T-helper 2 cell (primary cell): ENCODE data around the gene NMT2.
A peak's percentile ranks its signal among the peaks of the same experiment; 100 is the strongest.

Source experiments
- DNase-seq, 5 experiments: peaks; one replicate each; pipeline versions ENCODE4 v3.0.0 to v3.0.0-alpha.2; 2012 to 2022

Gene NMT2

GRCh38 chr10:15091418-15091817, 77.1 kb downstream of the NMT2 start:
- no peak for DNase-seq

GRCh38 chr10:15088428-15089261, 79.8 kb downstream of the NMT2 start, which contains the start of gene ACBD7:
Gene ACBD7, minus strand, starts transcription at chr10:15088776. Its CDS starts 48 bp downstream, at chr10:15088728.
- DNase-seq, result peak; percentile 68 to 89 (median 73)

DNA sequence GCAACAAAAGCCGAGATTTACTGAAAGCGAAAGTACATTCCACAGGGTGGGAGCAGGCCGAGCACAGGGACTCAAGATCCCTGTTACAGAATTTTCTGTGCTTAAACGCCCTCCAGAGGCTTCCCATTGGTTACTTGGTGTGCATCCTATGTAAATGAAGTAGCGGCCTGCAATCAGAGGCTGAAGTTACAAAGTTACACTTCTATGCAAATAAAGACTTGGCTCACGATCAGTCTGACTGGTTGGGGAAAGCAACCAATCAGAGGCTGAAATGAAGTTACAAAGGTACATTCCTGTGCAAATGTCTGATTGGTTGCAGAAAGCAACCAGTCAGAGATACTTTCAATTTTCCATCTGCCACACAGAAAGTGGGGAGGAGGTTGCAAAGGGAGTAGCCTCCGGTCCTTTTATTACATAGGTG, 84.0 kb downstream of the NMT2 start:
- peak in 2 of 5 experiments; percentile 9 to 84 for DNase-seq

- DNase-seq, result no peak
Observed at GRCh38 chr10:15083674-15084501, 84.6 kb downstream of the NMT2 start.

DNA sequence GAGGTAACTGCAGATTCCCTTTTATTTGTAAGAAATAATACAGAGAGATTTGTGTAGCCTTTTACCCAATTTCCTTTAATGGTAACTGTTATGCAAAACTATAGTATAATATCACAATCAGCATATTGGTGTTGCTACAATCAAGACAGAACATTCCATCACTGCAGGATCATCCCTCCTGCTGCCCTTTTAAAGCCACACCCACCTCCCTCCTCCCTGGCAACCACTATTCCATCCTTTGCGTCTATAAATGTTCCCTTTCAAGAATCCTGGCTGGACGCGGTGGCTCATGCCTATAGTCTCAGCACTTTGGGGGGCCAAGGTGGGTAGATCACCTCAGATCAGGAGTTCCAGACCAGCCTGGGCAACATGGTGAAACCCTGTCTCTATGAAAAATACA, 93.1 kb downstream of the NMT2 start:
- DNase-seq, result no peak

DNA sequence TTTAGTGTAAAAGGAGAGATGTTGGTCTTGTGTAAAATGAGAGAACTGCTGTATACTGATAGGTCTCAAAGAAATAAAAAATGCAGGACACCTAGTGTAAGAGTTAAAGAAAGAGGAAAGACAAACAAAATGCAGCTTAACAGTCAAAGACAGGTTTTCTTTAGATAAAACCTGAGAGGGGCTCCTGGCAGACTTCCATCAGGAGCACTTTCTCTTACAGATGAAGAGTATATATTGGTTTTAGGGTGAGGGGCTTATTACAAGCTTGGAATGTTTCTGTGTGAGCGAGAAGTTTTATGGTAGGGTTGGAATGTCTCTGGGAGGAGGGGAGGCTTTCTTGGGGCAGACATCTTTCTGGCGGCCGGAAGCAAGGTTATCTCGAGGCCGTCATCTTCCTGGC, 96.1 kb downstream of the NMT2 start:
- no peak for DNase-seq

GRCh38 chr10:15069230-15069629, 99.3 kb downstream of the NMT2 start:
- DNase-seq, result no peak

GRCh38 chr10:15068802-15069201, 99.7 kb downstream of the NMT2 start:
- no peak for DNase-seq

DNA sequence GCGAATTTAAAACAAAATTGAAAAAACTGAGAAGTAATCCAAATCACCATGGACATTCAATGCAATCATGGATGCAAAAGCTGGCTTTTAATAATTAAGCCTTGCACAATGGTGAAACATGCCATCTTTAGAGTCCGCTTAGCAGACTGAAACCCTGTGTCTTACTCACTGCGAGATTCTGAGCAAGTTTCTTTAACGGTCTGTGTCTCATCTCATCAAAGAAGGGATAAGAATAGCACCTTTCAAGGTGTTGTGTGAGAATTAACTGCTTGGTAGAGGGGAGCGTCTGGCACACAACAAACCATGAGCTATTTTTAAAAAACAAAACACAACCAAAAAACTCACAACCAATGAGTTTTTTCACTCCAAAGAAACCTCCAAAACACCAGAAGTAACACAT, 101.3 kb downstream of the NMT2 start:
- no peak for DNase-seq

- no peak for DNase-seq
Observed at GRCh38 chr10:15060638-15061037, 107.9 kb downstream of the NMT2 start.

DNA sequence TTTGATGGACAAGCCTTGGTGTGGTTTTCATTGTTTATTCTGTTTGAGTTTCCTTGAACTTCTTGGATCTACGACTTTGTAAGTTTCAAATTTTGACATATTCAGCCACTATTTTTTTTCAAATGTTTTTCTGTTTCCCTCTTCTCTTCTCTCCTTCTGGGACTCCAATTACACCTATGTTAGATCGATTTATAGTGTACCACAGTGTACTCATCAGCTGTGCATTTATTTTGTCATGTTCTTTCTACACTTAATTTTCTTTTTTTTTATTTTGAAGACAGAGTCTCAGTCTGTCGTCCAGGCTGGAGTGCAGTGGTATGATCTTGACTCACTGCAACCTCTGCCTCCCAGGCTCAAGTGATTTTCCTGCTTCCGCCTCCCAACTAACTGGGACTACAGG, 108.6 kb downstream of the NMT2 start:
- DNase-seq, result no peak

DNA sequence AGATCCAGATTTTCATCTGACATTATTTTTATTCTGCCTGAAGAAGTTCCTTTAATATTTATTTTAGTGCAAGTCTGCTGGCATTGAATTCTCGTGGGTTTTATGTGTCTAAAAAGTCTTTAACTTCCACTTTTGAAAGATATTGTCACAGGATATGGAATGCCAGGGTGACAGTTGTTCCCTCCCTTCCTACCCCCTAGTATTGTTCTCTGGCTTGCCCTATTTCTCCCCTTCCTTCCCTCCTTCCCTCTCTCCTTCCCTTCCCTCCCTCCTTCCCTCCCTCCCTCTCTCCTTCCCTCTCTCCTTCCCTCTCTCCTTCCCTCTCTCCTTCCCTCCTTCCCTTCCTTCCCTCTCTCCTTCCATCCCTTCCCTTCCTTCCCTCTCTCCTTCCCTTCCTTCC, 109.8 kb downstream of the NMT2 start:
- no peak for DNase-seq
